Measurements from ENCODE around the gene SLC2A5.
"Not testable (repeated sequence)": the region's sequence is repeated elsewhere in the genome, so short reads cannot be mapped to it uniquely, and the experiment has no call there.

The SLC2A5 gene

GRCh38 chr1:9069326-9070100 lies at the start of gene SLC2A5:
SLC2A5 (minus strand) TSS chr1:9069635; CDS start chr1:9069536, 99 bp downstream.
- no peak for DNase-seq

- DNase-seq = no peak
Measured at GRCh38 chr1:9118186-9118585, 48.8 kb upstream of the SLC2A5 start.

GRCh38 chr1:9115351-9116205 lies 46.1 kb upstream of the SLC2A5 start:
- DNase-seq = no peak

GRCh38 chr1:9112961-9113880 lies 43.8 kb upstream of the SLC2A5 start:
- no peak for DNase-seq

GRCh38 chr1:9111957-9112356 lies 42.5 kb upstream of the SLC2A5 start:
- no peak for DNase-seq

GRCh38 chr1:9111357-9111691 lies 41.9 kb upstream of the SLC2A5 start:
- no peak for DNase-seq

GRCh38 chr1:9110669-9111356 lies 41.4 kb upstream of the SLC2A5 start:
- DNase-seq = peak; percentile 86

- DNase-seq = no peak
Measured at GRCh38 chr1:9108056-9108665, 38.7 kb upstream of the SLC2A5 start.

- no peak for DNase-seq
Measured at GRCh38 chr1:9107136-9107535, 37.7 kb upstream of the SLC2A5 start.

GRCh38 chr1:9106286-9106685 lies 36.9 kb upstream of the SLC2A5 start:
- no peak for DNase-seq

GRCh38 chr1:9105336-9105867 lies 36.0 kb upstream of the SLC2A5 start:
- no peak for DNase-seq

GRCh38 chr1:9101510-9102146 lies 32.2 kb upstream of the SLC2A5 start:
- DNase-seq = no peak

- no peak for DNase-seq
Measured at GRCh38 chr1:9100471-9101043, 31.1 kb upstream of the SLC2A5 start.

- DNase-seq = no peak
Measured at GRCh38 chr1:9099555-9099954, 30.1 kb upstream of the SLC2A5 start.

GRCh38 chr1:9097947-9098705 lies 28.7 kb upstream of the SLC2A5 start:
- DNase-seq = no peak

- DNase-seq = no peak
Measured at GRCh38 chr1:9095818-9096217, 26.4 kb upstream of the SLC2A5 start.

GRCh38 chr1:9093996-9094595 lies 24.7 kb upstream of the SLC2A5 start:
- not testable (repeated sequence) for DNase-seq

GRCh38 chr1:9093581-9093980 lies 24.1 kb upstream of the SLC2A5 start:
- no peak for DNase-seq

GRCh38 chr1:9093091-9093490 lies 23.7 kb upstream of the SLC2A5 start:
- DNase-seq = no peak

GRCh38 chr1:9088807-9089206 lies 19.4 kb upstream of the SLC2A5 start:
- no peak for DNase-seq
